RWPE2 (cell line): ENCODE data around the gene TIMM29.
A peak's percentile ranks its signal among the peaks of the same experiment; 100 is the strongest.

Experiments
- ATAC-seq: fragments of 200-7000 bp; cut with Tn5 transposase; 3 replicates; pipeline ENCODE4 v1.9.1; 2021; ENCODE audit warnings: low read depth
- DNase-seq: peaks from one replicate; pipeline ENCODE4 v3.0.0-alpha.2; 2020; ENCODE audit warnings: low spot score
- H3K27ac ChIP-seq: fragments of 450-650 bp; 2 replicates; pipeline ENCODE4 v1.5.1; 2017; ENCODE audit warnings: mild to moderate bottlenecking; ENCODE audit not compliant: poor library complexity, severe bottlenecking
- H3K27me3 ChIP-seq: fragments of 250-450 bp; sonication (Bioruptor Pico); 2 replicates; pipeline ENCODE4 v1.5.1; 2021; ENCODE audit warnings: mild to moderate bottlenecking, moderate library complexity; ENCODE audit not compliant: insufficient read depth, poor library complexity, severe bottlenecking
- H3K36me3 ChIP-seq: fragments of 250-450 bp; sonication (Bioruptor Pico); 2 replicates; pipeline ENCODE4 v1.5.1; 2020; ENCODE audit warnings: low read depth, mild to moderate bottlenecking, moderate library complexity
- H3K4me1 ChIP-seq: fragments of 250-450 bp; sonication (Bioruptor Pico); 2 replicates; pipeline ENCODE4 v1.5.1; 2021; ENCODE audit warnings: mild to moderate bottlenecking, moderate library complexity; ENCODE audit not compliant: insufficient read depth, poor library complexity, severe bottlenecking
- H3K4me3 ChIP-seq: fragments of 250-450 bp; sonication (Bioruptor Pico); 2 replicates; pipeline ENCODE4 v1.5.1; 2021; ENCODE audit warnings: mild to moderate bottlenecking, moderate library complexity; ENCODE audit not compliant: severe bottlenecking
- H3K9me3 ChIP-seq: fragments of 250-450 bp; sonication (Bioruptor Pico); 2 replicates; pipeline ENCODE4 v1.5.1; 2021; ENCODE audit warnings: mild to moderate bottlenecking, moderate library complexity; ENCODE audit not compliant: severe bottlenecking
- CTCF ChIP-seq: fragments of 450-650 bp; IDR thresholded peaks from one replicate; pipeline ENCODE4 v1.5.1; 2017; ENCODE audit warnings: mild to moderate bottlenecking, moderate library complexity; ENCODE audit not compliant: poor library complexity, severe bottlenecking

TIMM29 gene

GRCh38 chr19:10885201-10886169 lies 43.1 kb upstream of the TIMM29 start:
- H3K4me3 ChIP-seq: no peak overlapping the region
- no peaks in the 10 kb centered on the region for H3K9me3 ChIP-seq
- ATAC-seq (no peak), DNase-seq (no peak)
- H3K36me3 ChIP-seq: no peaks in the 10 kb centered on the region
- TF ChIP-seq CTCF: no peak
- H3K4me1 ChIP-seq: no peaks in the 10 kb centered on the region
- H3K27me3 ChIP-seq: no peaks in the 10 kb centered on the region
- H3K27ac ChIP-seq: no peak overlapping the region

GRCh38 chr19:10887616-10888367 lies 40.8 kb upstream of the TIMM29 start:
- H3K9me3 ChIP-seq: no peaks in the 10 kb centered on the region
- ATAC-seq (0 out of 3 replicates have a peak, but pooled peaks have one; percentile 37), DNase-seq (no peak)
- H3K27ac ChIP-seq: no peak overlapping the region
- H3K36me3 ChIP-seq: no peaks in the 10 kb centered on the region
- no peak overlapping the region for H3K4me3 ChIP-seq
- no peaks in the 10 kb centered on the region for H3K4me1 ChIP-seq
- H3K27me3 ChIP-seq: no peaks in the 10 kb centered on the region
- no peak for TF ChIP-seq CTCF

GRCh38 chr19:10888421-10888866 lies 40.2 kb upstream of the TIMM29 start:
- DNase-seq: no peak
- no peak for TF ChIP-seq CTCF
- no peaks in the 10 kb centered on the region for H3K4me1 ChIP-seq

GRCh38 chr19:10889880-10890279 lies 38.7 kb upstream of the TIMM29 start:
- H3K4me3 ChIP-seq: no peak overlapping the region
- no peaks in the 10 kb centered on the region for H3K9me3 ChIP-seq
- no peaks in the 10 kb centered on the region for H3K27me3 ChIP-seq
- TF ChIP-seq CTCF: no peak
- DNase-seq (no peak), ATAC-seq (no peak)
- H3K4me1 ChIP-seq: no peaks in the 10 kb centered on the region
- H3K27ac ChIP-seq: no peak overlapping the region
- no peaks in the 10 kb centered on the region for H3K36me3 ChIP-seq

More at GRCh38 chr19:10888421-10888866, 40.2 kb upstream of the TIMM29 start:
- no peak for ATAC-seq
- H3K4me3 ChIP-seq: no peak overlapping the region
- no peaks in the 10 kb centered on the region for H3K27me3 ChIP-seq
- H3K9me3 ChIP-seq: no peaks in the 10 kb centered on the region
- no peak overlapping the region for H3K27ac ChIP-seq
- no peaks in the 10 kb centered on the region for H3K36me3 ChIP-seq
